ENCODE results near the gene TNK2.
"Not testable (repeated sequence)": the region's sequence is repeated elsewhere in the genome, so short reads cannot be mapped to it uniquely, and the experiment has no call there.

The TNK2 gene

DNA sequence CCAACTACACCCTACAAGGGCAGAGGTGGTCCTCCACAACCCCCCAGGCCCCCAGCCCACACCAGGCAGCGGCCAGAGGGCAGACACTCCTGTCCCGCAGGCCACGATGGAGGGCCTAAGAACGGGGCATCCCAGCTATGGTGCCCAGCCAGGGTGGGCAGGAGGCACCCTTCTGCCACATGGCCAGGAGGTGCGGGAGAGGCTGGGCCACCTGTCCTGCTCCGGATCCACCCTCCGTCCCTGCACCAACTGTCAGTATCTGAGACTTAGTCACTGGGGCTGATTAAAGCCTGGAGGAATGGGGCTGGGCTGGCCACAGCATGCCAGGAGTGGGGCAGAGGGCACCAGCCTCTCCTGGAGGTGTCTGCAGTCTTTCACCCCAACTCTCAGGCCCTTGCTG, 37.9 kb downstream of the TNK2 start:
- no peak for DNase-seq (ENCODE audit: low read depth)

DNA sequence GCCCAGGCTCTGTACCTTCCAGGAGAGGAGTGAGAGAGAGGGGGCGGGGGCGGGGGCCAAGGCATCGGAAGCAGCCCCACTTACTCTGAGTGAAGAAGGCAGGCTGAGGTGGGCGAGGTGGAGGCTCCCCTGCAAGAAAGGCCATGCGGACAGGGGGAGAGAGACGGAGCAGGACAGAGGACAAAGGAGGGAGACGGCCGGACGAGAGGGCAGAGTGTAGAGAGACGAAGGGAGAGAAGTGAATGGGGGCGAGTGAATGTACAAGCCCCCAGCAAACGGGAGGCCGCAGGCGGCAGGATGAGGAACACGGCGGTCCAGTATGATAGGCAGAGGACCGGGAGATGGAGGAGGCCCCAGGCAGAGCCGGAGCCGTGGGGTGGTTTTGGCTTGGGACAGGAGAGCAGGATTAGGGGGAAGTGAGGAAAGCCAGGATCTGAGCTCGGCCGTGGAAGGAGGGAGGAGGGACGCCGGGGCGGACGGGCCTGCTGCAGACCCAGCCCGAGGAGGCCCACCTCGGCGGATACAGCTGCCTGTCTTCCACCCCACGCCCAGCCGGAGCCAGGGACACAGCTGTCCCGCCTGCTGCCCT, 38.8 kb downstream of the TNK2 start:
- DNase-seq (ENCODE audit: low read depth): no peak

DNA sequence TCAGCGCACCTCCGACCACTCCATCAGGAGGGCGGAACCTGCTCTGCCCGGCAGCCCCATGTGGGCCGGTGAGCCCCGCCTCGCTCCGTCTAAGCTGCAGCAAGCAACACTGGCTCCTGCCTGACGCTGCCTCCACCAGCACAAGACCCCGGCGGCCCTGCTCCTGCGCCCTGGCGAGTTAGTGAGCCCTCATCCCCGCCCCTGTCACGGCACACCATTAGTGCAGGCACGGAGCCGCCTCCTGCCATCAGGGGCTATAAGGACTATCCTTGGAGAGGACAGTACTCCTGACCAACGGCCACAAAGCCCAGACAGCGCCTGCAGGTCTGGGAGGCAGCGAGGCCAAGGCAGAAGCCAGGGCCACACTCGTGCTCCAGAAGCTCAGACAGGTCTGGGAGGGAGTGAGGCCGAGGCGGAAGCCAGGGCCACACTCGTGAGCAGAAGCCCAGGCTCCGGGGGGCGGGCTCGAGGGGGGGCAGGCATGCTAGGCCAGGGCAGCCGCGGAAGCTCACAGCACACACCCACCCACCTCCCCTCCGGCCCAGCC, 39.4 kb downstream of the TNK2 start:
- DNase-seq (ENCODE audit: low read depth): no peak

GRCh38 chr3:195868336-195868865, 40.0 kb downstream of the TNK2 start:
- DNase-seq (ENCODE audit: low read depth): no peak

DNA sequence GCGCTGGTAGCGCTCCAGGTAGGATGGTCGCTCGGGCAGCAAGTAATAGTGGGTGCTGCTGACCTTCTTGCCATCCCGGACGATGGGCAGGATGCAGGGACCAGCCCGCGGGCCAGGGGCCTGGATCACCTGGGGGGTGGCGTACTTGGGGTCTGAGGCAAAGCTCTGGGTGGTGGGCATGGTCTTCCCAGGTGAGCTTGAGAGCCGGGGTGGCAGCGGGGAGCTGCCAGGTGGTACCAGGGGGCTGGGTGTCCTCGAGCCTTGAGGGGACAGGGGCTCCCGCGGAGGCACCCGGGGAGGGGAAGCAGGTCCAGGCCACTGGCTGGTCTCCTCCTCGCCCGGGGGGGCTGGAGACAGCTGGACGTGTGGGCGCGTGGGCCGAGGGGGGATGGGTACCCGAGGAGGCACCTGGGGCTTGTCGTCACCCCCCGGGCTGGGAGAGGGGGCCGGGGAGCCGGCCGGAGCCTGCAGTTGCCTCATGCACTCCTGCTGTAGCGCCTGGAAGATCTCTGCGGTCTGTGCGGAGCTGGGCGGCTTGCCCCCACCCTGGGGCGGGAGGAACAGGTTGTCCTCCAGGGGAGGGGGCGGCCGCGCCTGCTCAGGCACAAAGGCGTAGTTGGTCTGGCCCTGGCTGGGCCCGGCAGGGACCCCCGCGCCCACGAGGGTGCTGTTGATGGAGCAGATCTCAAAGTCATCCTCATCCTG, 40.6 kb downstream of the TNK2 start:
- DNase-seq (ENCODE audit: low read depth): no peak

- no peak for DNase-seq (ENCODE audit: low read depth)
These were observed 41.5 kb downstream of the TNK2 start for GRCh38 chr3:195866686-195867511.

GRCh38 chr3:195865752-195866151, 42.6 kb downstream of the TNK2 start:
- DNase-seq (ENCODE audit: low read depth): no peak

GRCh38 chr3:195863121-195864061, 45.0 kb downstream of the TNK2 start:
- DNase-seq (ENCODE audit: low read depth): peak; percentile 66

DNA sequence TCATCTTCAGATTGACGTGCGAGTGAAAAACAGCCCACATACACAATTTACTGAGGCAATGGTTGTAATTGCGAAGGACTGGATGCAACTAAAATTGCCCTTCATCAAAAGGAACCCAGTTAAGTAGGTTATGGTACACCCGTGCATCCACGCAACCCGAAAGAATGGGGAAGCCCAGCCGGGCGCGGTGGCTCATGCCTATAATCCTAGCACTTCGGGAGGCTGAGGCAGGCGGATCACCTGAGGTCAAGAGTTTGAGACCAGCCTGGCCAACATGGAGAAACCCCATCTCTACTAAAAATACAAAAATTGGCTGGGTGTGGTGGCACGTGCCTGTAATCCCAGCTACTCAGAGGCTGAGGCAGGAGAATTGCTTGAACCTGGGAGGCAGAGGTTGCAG, 46.0 kb downstream of the TNK2 start:
- DNase-seq (ENCODE audit: low read depth): not testable (repeated sequence)

DNA sequence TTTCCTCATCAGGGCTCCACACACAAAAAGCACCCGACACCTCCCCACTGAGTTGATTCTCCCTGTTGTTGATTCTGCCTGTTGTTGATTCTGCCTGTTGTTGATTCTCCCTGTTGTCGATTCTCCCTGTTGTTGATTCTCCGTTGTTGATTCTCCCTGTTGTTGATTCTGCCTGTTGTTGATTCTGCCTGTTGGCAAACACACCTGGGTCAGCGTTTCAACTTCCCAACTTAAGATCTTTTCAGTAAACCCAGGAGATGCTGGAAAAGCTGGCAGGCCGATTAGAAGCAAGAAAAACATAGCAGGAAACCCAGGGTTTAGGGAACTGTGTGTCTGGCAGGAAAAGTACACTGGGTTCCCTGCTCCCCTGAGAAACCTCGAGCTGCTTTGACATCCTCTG, 47.9 kb downstream of the TNK2 start:
- DNase-seq (ENCODE audit: low read depth): no peak

- DNase-seq (ENCODE audit: low read depth): no peak
These were observed 48.4 kb downstream of the TNK2 start for GRCh38 chr3:195859846-195860411.

- peak; percentile 67 for DNase-seq (ENCODE audit: low read depth)
These were observed 49.1 kb downstream of the TNK2 start for GRCh38 chr3:195859061-195859845.

- DNase-seq (ENCODE audit: low read depth): no peak
These were observed 51.8 kb downstream of the TNK2 start for GRCh38 chr3:195856410-195857084.

DNA sequence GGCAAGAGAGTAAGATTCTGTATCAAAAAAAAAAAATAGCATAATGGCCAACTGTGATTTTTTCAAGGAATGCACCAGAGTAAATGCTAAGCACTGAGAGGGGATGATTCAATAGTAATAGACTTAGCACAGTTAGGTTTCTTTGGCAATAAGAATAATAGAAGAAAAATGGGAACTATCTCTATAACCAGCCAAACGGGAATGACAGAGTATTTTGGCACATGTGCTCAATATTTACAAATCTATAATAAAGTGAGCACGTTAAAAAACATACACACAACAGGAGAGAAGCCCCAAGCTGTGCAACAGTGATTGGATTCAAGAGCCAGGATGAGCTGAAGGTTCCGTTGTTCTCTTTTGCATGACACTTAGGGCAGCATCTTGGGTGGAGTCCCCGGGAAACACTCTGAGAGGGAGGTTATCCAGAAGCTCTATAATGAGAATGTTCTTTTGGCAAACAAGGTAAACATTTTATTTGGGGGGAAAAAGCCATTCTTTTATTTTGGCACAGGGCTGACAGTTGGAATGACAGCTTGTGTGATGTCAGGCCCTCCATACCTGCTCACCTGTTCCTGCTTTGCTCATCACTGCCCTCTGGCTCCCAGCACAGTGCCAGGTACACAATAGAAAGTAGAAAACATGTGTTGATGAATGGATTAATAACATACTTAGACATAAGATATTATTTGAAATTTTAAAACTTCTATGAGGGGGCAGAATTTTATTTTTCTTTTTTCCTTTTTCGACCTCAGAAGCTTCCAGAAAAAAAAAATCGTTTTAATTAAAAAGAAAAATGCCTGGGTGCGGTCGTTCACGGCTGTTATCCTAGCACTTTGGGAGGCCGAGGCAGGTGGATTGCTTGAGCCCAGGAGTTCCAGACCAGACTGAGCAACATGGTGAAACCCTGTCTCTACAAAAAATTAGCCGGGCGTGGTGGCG, 52.6 kb downstream of the TNK2 start:
- DNase-seq (ENCODE audit: low read depth): no peak

- no peak for DNase-seq (ENCODE audit: low read depth)
These were observed 53.6 kb downstream of the TNK2 start for GRCh38 chr3:195854628-195855294.

DNA sequence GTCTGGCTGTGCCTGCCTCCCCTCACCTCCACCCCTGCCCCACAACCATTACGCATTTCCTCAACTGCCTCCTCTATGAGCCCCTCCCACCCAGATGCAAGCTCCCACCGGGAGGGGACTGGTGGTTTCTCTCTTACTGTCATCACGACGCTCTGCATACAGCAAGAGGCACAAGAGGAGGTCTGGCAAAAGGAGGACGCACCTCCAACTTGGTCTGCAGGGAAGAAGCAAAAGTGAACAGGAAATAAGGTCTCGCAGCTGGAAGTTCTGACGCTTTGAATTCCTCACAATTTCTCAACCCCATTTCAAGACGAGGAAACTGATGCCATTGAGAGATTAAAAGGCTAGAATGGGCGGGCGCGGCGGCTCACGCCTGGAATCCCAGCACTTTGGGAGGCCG, 54.4 kb downstream of the TNK2 start:
- DNase-seq (ENCODE audit: low read depth): no peak

- no peak for DNase-seq (ENCODE audit: low read depth)
These were observed 55.3 kb downstream of the TNK2 start for GRCh38 chr3:195853036-195853435.

All from activated T-cell treated with anti-CD3 and anti-CD28 coated beads for 48 hours (primary cell).